Right lobe of liver (tissue), 6 donors: ENCODE data around the gene EXOC3. TPM values are rescaled to one million over a fixed set of nuclear protein-coding genes. Genes with fewer than 3 reads are reported as not detected.

ENCODE experiments used
- ATAC-seq, 4 donors: fragments of 200-7000 bp; cut with Tn5 transposase; one replicate each; pipeline ENCODE4 v1.9.1; 2020; ENCODE audit warnings: mild to moderate bottlenecking in 4 of 4, moderate library complexity in 4 of 4
- DNase-seq, 3 donors: peaks; one replicate each; pipeline ENCODE4 v3.0.0-alpha.2; 2020
- H3K27ac ChIP-seq, 3 donors: fragments of 200-600 bp; one replicate each; pipeline ENCODE4 v1.8.0; 2022
- H3K27me3 ChIP-seq, 2 donors: fragments of 200-600 bp; one replicate each; pipeline ENCODE4 v1.8.0; 2022
- H3K36me3 ChIP-seq, 4 donors: fragments of 200-600 bp; sonication (generic) in 1 of 4; one replicate each; pipeline versions ENCODE4 v1.5.1 to v1.8.0; 2017 to 2022; ENCODE audit warnings: control low read depth in 1 of 4
- H3K4me1 ChIP-seq, 4 donors: fragments of 200-600 bp; sonication (generic) in 1 of 4; one replicate each; pipeline versions ENCODE4 v1.5.1 to v1.8.0; 2017 to 2022; ENCODE audit warnings: control low read depth in 1 of 4
- H3K4me3 ChIP-seq, 3 donors: fragments of 200-600 bp; one replicate each; pipeline ENCODE4 v1.8.0; 2022
- H3K9me3 ChIP-seq, 4 donors: fragments of 200-600 bp; sonication (generic) in 1 of 4; one replicate each; pipeline versions ENCODE4 v1.5.1 to v1.8.0; 2017 to 2022; ENCODE audit warnings: control low read depth in 1 of 4
- POLR2A ChIP-seq: fragments of 450-650 bp; IDR thresholded peaks from one replicate; pipeline ENCODE4 v1.6.1; 2017; ENCODE audit warnings: antibody characterized with exemption, mild to moderate bottlenecking
- WGBS: methylation state at CpG from one replicate; pipeline ENCODE4 v1.1.6; 2018; ENCODE audit warnings: low coverage, low lambda C conversion rate; ENCODE audit not compliant: insufficient coverage; ENCODE audit errors: missing lambda C conversion rate; 5-methylcytosine and 5-hydroxymethylcytosine counted together
- intact Hi-C, 2 donors: fragments of 100-400 bp; cut with DNase I; formaldehyde crosslinking; loops; one replicate each; pipeline versions ENCODE4 v1.11.2 to v1.14.1; 2022
- total RNA-seq, 6 experiments: library from RNA; depleted of rRNA in 2 of 6; stranded (reverse); fragments of >200 nt in 2 of 6; fragmentation: NEBNext Ultra II Directional in 3 of 6; extraction: Animal tissue kit (Norgen Biotek cat#: 25700) in 3 of 6; gene quantifications; one replicate each; pipeline versions ENCODE4 v1.1.0 to v1.2.4, GENCODE V29; 2016 to 2023
- TF ChIP-seq, protein P1 (sequence below), 4 donors: fragments of 200-600 bp in 3 of 4; fragments of 450-650 bp in 1 of 4; IDR thresholded peaks; one replicate each; pipeline versions ENCODE4 v1.5.1 to v1.8.0; 2016 to 2022; ENCODE audit warnings: antibody characterized with exemption in 4 of 4, mild to moderate bottlenecking in 2 of 4
- donor health status: DM: no; HTN: yes; CAD: no.
- donor health status: DM: no; HTN: no; CAD: no.
- donor health status: DM: no; HTN: no; CAD: no.
- donor health status: DM: no; HTN: yes; CAD: no.
- donor health status: DM: no; HTN: yes; CAD: no.

EXOC3 gene
- total RNA-seq, 6 experiments from 2014 or later, result 14.6 to 24.3 (median 20.0) TPM

DNA sequence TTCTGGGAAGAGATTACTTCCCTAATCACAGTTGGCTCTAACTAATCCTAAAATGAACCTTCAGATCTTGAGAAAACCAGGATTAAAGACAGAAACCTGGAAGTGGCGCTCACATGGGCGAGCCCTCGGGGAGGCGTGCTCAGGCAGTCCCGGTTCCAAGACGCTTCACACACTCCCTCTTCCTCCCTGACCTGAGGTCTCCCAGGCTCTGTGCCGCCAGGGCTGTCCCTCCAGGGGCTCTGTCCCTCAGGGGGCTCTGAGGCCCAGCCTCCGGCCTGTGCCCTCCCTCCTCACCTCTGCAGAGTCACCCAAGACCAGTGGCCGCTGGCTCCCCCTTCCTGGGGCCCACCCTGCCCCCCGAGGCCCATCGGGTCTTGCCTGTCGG is 71.1 kb downstream of the EXOC3 start:
- H3K27ac ChIP-seq, result no peak overlapping the region
- no peaks in the 10 kb centered on the region for H3K36me3 ChIP-seq
- DNase-seq (no peak), ATAC-seq (no peak)
- intact Hi-C loops, result no loop called here
- 89% methylated on average over 6 of the region's 12 CpGs for WGBS
- no peaks in the 10 kb centered on the region for H3K4me1 ChIP-seq
- no peak for TF ChIP-seq POLR2A
- TF ChIP-seq, protein P1, sequence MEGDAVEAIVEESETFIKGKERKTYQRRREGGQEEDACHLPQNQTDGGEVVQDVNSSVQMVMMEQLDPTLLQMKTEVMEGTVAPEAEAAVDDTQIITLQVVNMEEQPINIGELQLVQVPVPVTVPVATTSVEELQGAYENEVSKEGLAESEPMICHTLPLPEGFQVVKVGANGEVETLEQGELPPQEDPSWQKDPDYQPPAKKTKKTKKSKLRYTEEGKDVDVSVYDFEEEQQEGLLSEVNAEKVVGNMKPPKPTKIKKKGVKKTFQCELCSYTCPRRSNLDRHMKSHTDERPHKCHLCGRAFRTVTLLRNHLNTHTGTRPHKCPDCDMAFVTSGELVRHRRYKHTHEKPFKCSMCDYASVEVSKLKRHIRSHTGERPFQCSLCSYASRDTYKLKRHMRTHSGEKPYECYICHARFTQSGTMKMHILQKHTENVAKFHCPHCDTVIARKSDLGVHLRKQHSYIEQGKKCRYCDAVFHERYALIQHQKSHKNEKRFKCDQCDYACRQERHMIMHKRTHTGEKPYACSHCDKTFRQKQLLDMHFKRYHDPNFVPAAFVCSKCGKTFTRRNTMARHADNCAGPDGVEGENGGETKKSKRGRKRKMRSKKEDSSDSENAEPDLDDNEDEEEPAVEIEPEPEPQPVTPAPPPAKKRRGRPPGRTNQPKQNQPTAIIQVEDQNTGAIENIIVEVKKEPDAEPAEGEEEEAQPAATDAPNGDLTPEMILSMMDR (IDR thresholded peaks at IDR 0.05), result no peak
- no peaks in the 10 kb centered on the region for H3K9me3 ChIP-seq
- no peak overlapping the region for H3K4me3 ChIP-seq
- H3K27me3 ChIP-seq, result no peaks in the 10 kb centered on the region

GRCh38 chr5:514673-515072 is 71.7 kb downstream of the EXOC3 start:
- Histone ChIP-seq H3K27me3 (no peaks in the 10 kb centered on the region), H3K9me3 (no peaks in the 10 kb centered on the region), H3K27ac (no peak overlapping the region), H3K4me1 (no peaks in the 10 kb centered on the region), H3K36me3 (no peaks in the 10 kb centered on the region), H3K4me3 (no peak overlapping the region)
- DNase-seq, result no peak
- WGBS, result 58% methylated on average over 4 of the region's 8 CpGs
- intact Hi-C loops, result no loop called here
- TF ChIP-seq, protein P1 (IDR thresholded peaks at IDR 0.05), result no peak
- no peak for TF ChIP-seq POLR2A
- ATAC-seq, result peak; percentile 39 to 83 (median 60)

DNA sequence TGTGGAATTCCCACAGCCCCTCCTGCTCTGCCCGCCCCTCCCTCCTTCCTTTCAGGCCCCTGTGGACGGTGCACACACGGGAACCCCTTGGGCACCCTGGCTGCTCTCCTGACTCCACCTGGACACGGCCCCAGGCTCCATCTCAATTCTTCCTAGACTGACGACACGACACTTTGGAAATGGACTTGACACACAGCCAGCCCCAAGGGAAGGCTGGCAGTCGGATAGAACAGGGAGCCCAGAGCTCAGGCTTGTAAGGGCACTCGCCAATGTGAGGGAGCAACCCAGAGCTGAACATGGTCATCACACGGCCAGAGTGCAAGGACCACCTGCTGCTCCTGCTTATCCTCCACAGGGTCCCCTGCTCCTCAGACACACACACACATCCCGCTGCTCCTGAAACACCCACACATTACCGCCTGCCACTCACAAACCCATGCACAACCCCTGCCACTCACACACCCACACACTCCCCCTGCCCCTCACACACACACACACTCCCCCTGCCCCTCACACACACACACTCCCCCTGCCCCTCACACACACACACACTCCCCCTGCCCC is 72.4 kb downstream of the EXOC3 start:
- intact Hi-C loops, result no loop called here
- WGBS, result 69% methylated on average over 3 of the region's 11 CpGs
- Histone ChIP-seq H3K9me3 (no peaks in the 10 kb centered on the region), H3K27me3 (no peaks in the 10 kb centered on the region), H3K36me3 (no peaks in the 10 kb centered on the region), H3K27ac (no peak overlapping the region), H3K4me3 (no peak overlapping the region), H3K4me1 (no peaks in the 10 kb centered on the region)
- peak in 3 of 4 donors; percentile 23 to 62 (median 32) for ATAC-seq
- DNase-seq, result peak in 1 of 3 donors; percentile 73
- TF ChIP-seq, protein P1 (IDR thresholded peaks at IDR 0.05), result no peak
- TF ChIP-seq POLR2A, result no peak

DNA sequence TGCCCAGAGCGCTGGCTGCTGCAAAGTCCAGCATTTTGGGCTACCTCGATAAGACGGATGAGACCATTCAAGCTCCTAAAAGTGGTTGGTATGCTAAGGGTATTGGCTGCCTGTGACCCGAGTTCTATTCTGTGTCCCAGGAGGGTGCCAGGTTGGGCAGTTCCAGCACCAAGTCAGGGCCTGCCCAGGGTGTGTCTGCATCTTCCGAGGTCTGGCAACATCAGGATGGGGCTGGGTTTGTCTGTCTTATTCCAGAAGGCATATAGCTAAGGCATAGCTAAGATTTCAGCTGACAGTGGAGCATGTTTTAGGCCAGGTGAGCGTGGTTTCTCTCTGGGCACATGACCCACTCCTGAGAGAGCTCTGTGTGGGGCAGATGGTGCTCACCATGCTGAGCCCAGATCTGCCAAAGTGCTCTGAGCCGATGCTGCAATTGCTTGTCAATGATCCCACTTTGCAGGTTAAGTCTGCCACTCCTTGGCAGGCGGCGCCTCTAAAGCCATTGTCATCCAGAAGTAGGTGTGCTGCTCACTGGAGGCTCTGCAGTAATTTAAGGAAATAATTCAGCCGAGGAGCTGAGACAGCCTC is 73.5 kb downstream of the EXOC3 start:
- no peak for DNase-seq
- Histone ChIP-seq H3K27ac (no peak overlapping the region), H3K27me3 (no peaks in the 10 kb centered on the region), H3K36me3 (no peaks in the 10 kb centered on the region), H3K4me1 (no peaks in the 10 kb centered on the region), H3K4me3 (no peak overlapping the region), H3K9me3 (no peaks in the 10 kb centered on the region)
- intact Hi-C loops, result no loop called here
- WGBS, result 68% methylated on average over 2 of the region's 10 CpGs
- no peak for ATAC-seq
- TF ChIP-seq, protein P1 (IDR thresholded peaks at IDR 0.05), result no peak
- TF ChIP-seq POLR2A, result no peak

Other genes with a start within 250 kb of the EXOC3 start
- gene CCDC127, start 225.0 kb upstream of the EXOC3 start, total RNA-seq, result 1 to 10 TPM; 1.2 to 3.6 (median 2.2) TPM
- gene SDHA, start 224.9 kb upstream of the EXOC3 start, total RNA-seq, result 100 to 1,000 TPM; 165 to 223 (median 188) TPM
- 10 to 100 TPM; 33.4 to 52.2 (median 41.3) TPM for gene PDCD6, start 171.5 kb upstream of the EXOC3 start, total RNA-seq
- gene AHRR, start 121.5 kb upstream of the EXOC3 start, total RNA-seq, result under 1 TPM; 0.06 to 0.81 (median 0.43) TPM
- 1 to 10 TPM in 2 of 6 experiments, under 1 TPM in 4; 0.32 to 1.8 (median 0.46) TPM for gene SLC9A3, start 81.3 kb downstream of the EXOC3 start, total RNA-seq
- gene CEP72, start 169.2 kb downstream of the EXOC3 start, total RNA-seq, result 1 to 10 TPM; 3.4 to 6.0 (median 4.2) TPM